Right forelimb (tissue), 1 donor: ENCODE measurements around the gene CDS2.

ENCODE experiments used
- DNase-seq: peaks from one replicate; pipeline ENCODE4 v3.0.0-alpha.2; 2018

CDS2 gene

DNA sequence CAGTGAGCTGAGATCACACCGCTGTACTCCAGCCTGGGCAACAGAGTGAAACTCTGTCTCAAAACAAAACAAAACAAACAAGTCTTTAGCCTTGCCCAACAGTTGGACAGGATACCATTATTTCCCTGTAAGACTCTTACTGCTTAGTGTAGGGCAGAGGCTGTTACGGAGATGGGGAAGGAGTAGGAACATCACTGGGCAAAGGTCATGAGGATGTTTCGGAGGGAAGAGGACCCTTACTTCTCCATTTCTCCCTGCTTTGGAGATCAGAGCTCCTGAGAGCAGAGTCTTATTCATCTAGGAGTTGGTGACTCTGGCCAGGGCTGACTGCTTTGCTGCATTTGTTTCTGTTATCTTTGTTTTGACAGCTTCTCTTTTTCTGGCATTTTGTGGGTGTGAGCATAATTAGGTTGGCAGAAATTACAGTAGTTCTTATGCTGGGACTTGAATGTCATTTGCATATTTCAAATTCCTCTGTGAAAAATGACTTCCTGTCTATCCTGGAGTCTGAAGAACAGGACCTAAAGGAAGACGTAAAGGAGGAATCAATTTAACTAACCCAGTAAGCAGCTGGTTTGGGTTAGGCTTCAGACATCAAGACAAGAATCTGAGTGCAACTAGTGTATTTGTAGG, 89.0 kb downstream of the CDS2 start:
- no peak for DNase-seq

DNA sequence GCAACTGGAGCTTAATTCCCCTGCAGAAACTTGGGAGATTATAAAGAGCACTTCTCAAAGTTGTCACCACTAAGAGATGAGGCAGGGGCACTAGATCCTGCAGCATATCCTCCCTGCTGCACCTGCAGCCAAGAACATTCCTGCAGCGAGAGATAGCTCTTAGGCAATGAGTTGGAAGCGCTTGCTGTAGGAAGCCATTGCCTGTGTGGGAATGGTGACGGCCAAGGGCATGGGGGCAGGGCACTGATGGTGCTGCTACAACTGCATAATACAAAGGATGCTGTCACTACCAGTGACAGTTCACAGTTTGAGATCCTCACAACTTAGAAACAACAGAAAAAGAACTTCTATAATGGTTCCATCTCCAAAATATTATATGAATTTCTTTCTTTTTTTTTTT, 89.9 kb downstream of the CDS2 start:
- no peak for DNase-seq

DNA sequence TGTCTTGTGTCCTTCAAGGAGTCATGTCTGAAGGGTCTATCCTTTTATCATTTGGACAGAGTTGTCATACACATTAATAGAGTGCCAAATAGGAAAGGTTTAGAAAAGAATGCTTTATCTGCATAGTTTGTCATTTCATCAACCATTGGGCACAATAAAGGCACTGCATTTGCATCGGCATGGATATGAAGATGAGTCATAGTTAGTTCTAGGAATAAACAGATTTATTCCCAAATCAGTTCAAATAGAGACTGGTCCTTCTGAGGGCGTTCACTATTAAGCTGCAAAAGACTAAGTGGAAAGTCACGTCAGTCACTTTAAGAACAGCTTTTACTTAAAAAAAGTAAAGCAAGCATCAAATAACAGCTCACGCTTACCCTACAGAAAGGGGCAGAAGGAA, 90.8 kb downstream of the CDS2 start:
- DNase-seq = no peak

DNA sequence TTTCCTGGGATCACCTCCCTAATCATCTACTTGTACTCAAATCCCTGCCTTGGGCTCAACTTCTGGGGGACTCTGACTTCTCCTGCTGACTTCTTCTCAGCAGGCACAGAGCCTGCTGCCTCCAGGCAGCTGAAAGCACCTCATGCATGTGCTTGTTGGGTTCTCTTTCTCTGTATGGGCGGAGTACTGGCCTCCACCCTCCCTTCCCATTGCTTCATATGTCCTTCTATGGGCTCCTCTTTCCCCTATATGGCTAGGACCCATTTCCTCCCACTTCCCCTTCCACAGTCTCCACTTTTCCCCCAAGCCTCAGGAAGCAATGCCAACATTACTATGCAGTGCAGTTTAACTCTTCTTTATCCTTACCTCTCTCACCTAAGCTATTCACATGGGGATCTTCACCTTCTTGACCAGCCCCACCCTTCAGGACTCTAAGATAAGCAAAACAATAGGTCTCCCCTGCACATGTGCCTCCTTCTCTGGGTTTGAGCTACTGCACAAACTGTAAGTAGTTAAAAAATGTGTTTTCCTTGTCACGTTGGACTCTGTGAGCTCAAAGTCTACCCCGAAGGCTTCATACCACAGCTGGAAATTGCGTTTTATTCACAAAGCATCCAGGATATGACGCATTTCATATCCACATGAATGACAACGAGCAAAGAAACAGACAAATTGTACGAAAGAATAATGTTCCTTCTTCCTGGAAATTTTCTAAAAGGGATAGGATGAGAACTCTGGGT, 93.7 kb downstream of the CDS2 start:
- no peak for DNase-seq

DNA sequence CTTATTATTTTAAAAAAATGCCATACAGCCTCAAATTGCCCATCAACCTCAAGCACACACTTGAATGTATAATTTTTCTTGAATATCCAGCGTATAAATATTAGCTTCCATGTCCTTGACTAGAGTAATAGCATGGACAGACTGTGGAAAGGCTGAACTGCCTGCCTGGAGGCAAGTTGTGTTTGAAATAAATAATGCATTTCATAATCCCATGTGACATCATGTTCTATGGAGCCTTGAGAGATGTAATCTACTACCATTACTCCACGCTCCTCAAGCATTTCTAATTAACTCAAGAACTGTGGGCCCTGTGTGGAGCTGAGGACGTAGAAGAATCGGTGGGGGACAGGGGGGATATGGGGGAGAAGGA, 94.2 kb downstream of the CDS2 start:
- no peak for DNase-seq

DNA sequence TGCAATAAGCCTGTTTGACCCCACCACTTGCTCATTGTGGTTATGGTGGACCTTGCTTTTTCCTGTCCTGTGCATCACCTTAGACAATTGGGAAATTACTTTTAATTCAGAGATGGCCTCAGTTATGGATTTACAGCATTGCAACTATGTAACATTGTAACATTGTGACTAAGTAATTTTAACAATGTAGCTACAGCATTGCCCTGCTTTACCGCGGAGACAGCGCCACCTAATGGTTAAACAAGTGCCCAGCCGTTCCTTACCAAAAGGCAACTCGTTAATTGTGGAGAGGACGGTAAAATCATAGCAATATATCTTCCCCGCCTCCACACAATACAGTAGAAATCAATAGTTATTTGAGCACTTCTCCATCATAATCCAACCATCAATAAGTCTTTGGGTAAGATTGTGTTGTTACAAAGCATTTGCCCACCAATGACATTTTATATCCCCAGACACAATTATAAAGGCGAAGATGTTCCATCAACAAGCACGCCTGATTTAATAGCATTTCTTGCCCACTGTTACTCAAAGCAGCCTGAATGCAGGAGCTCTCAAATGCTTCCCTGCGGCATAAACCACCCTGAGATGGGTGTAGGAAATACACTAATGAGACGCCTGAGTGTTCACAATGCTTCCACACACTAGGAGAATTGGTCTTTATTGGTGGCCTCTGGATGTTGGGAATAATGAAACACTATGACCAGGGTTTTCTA, 96.3 kb downstream of the CDS2 start:
- DNase-seq = no peak

DNA sequence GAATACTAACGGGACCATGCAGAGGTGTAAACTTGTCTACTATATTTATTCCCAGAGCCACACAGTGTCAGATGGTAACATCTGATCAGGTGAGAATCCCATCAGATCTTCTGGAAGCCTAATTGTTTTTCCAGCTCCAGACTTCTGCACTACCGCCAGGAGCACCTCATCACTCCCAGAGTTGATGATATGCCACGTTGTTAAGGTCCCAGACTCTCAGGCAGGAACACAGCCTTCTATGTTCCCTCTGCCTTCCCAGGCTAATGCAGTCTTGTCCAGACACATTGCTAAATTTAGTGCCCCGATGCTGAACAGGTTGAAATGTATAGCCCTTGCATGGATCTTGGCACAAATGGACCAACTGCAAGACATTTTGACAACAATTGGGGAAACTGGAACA, 103.7 kb downstream of the CDS2 start:
- DNase-seq = no peak

DNA sequence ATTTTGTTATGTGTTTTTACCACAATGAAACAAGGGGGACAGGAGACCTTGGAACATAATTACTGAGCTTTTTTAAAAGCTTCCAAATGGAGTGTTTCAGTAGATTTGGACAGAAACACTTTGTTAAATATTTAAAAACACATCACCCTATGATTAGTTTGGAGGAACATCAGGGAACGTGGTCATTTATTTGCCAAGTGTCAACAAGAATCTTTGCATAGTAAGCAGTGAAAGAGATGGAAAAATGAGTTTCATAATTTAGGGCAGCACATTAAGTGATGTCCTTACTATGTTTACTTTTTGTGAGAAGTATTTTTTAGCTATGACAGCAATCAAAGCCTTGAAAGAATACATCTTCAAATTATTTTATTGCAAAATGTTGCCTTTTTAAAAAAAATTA, 107.3 kb downstream of the CDS2 start:
- no peak for DNase-seq

DNA sequence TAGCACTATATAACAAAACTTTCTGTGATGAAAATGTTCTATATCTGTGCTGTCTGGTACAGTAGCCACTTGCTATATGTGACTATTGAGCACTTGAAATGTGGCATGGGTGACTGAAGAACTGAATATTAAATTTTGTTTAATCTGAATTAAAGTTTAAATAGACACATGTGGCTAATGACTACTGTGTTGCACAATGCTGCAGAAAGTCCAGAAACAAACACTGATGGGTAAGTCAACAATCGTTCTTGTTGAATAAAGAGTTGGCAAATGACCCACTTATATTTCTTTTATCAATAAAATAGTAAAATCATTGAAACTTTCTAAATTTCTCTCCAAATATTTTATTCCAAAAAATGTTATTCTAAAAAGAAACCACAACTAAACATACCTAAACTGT, 108.2 kb downstream of the CDS2 start:
- DNase-seq = no peak
